Articular chondrocyte of knee joint (primary cell): ENCODE results near the gene CARF. TPM values are rescaled to one million over a fixed set of nuclear protein-coding genes. Genes with fewer than 3 reads are reported as not detected.

Experiments
- small RNA-seq: library from RNA; depleted of rRNA; stranded (forward); fragments of <200 nt; gene quantifications from one replicate; pipeline ENCODE3, GENCODE V24; 2012
- total RNA-seq: library from RNA; depleted of rRNA; stranded (reverse); fragments of >200 nt; gene quantifications from 2 replicates; pipeline ENCODE4 v1.2.3, GENCODE V29; 2012

The CARF gene
- 15.4 and 15.5 TPM in 2 replicates for total RNA-seq

DNA sequence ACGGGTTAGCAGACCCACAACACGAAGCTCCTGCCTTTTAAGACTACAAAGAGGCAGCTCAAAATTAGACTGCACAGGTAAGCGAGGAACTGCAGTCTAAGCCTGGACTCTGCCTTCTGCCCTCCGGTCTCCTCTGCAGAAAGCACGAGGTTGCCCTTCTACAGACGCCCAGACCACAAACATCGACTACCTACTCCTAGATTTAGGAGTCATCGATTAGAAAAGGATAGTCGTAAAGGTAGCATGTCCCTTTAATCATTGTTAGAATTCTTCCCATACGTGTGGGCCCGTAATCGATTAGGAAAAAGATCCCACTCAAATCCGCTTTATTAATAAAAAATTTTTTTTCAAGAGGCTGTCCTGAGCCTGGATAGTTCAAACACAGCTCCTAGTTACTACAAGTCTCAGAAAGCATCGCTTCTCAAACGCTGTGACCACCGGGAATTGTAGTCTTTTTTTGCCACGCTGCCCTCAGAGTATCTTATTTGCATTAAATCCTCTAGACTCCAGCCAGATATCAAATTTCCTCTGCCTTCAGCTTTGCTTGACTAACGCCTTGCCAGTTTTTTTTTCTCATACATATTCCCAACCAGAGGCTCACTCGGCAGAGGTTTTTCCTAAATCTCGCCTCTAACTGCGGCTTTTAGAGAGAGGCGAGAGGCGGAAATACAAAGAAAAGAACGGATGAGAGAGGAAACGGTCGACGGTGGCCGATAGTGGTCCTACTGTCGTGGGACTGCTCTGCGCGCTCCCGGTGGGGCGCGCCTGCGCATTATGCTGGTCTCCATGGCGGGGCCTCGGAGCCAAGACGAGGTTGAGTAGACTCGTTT lies at the start of gene CARF, which contains the start of gene WDR12:
TSS of gene CARF (plus strand) at position 764 of the 830 bp plus-strand sequence. CDS start 29,628 bp downstream, outside the sequence.
TSS of gene WDR12 (minus strand) at position 162 of the 830 bp plus-strand sequence. CDS start 197 bp downstream, outside the sequence.

DNA sequence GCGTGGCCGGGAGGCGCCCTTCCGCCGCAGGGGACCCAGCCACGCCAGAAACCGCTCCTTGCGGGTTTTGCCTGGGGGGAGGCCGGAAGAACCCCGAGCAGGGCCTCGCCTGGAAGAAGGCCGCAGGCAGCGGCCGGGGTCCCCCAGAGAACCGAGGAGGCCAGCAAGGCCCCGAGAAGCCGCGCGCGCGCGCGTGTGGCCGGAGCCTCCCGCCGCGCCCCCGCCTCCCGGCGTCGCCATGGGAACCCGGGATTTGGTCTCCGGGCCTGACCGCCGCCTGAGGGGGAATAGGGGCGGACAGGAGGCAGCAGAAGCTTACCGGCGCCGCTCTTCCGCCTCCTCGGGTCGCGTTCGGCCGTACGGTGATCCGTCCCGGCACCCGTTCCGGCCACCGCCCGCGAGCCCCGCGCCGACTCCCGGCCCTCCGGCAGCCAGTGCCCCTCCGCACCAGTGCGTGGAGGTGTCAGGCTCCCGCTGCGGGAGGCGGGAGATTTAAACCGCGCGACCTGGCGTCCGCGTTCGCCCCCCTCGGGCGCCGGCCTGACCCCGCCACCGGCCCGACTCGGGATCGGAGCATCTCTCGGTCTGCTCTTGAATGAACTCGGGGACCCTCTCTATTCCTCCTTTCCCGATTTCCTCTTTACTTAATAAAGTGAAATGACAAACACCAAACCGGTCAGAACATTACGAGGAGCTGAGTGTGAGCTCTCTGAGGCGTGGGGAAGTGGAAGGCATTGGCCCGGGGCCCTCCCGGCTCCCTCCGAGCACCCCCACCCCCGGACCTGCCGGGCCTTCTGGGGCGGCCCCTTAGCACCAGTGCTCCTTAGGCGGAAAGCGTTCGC lies 40.6 kb upstream of the CARF start, which contains the start of gene ICA1L:
TSS of gene ICA1L (minus strand) at position 467 of the 842 bp plus-strand sequence. CDS start 42,757 bp downstream, outside the sequence.

GRCh38 chr2:203014456-203015199 lies 102.6 kb downstream of the CARF start, which contains the start of gene NBEAL1:
Gene NBEAL1, plus strand, starts transcription at chr2:203014875. Its CDS starts 1,510 bp downstream, at chr2:203016385.

Small RNAs within 50 kb of the gene (small RNA-seq; reads per million reads assigned to genes)
- gene AC010900.2, result not detected

Other genes starting within 250 kb of the CARF start
- gene ICA1L, start 40.5 kb upstream of the CARF start, total RNA-seq, result 11.5 and 12.5 TPM in 2 replicates
- gene WDR12, start 602 bp upstream of the CARF start, total RNA-seq, result 19.6 and 26.9 TPM in 2 replicates
- gene NBEAL1, start 102.6 kb downstream of the CARF start, total RNA-seq, result 56.4 and 77.3 TPM in 2 replicates